HepG2 (cell line): ENCODE measurements around the gene EFNA2. TPM values are rescaled to one million over a fixed set of nuclear protein-coding genes. Genes with fewer than 3 reads are reported as not detected.

Source experiments
- ATAC-seq: fragments of 200-7000 bp; cut with Tn5 transposase; 3 replicates; pipeline ENCODE4 v1.9.1; 2020; ENCODE audit warnings: mild to moderate bottlenecking, moderate library complexity
- BruUV-seq: library from RNA; stranded (reverse); fragments of 400-500 nt; replicated peaks from 2 replicates; lab custom pipeline; 2021; lab: Mats Ljungman, UMichigan
- CTCF ChIA-PET: fragments of 300-600 bp; formaldehyde crosslinking; extraction: SDS; loops from one replicate; lab custom pipeline; 2021; ENCODE audit warnings: low total read pairs, inconsistent platforms, low intra/inter-chr PET ratio; lab: Yijun Ruan, JAX
- POLR2A ChIA-PET: fragments of 350-600 bp; sonication (Branson Sonifier 250); formaldehyde crosslinking; loops from one replicate; lab custom pipeline; 2020; ENCODE audit warnings: antibody characterized with exemption, inconsistent platforms; lab: Yijun Ruan, JAX
- DNase-seq: peaks from one replicate; pipeline ENCODE4 v3.0.0-alpha.2; 2015; ENCODE audit warnings: low spot score
- FAIRE-seq: peaks from 3 replicates; lab custom pipeline; 2011; peaks lifted over from hg19 to GRCh38; lab: Jason Lieb, UNC
- H2AFZ ChIP-seq: one replicate; pipeline ENCODE4 v1.6.1; 2011; ENCODE audit warnings: low read length, inconsistent platforms
- H3K27ac ChIP-seq: fragments of 300-600 bp; 3 replicates; pipeline ENCODE4 v1.8.0; 2011; ENCODE audit warnings: mixed run types, mild to moderate bottlenecking, mixed read lengths, low read length, inconsistent platforms; ENCODE audit not compliant: insufficient read depth; ENCODE audit errors: extremely low read length
- H3K27me3 ChIP-seq, 2 experiments: fragments of 200-600 bp in 1 of 2; 2 replicates in 1 of 2; 3 replicates in 1 of 2; pipeline versions ENCODE4 v1.6.0 to v1.8.0; 2011; ENCODE audit warnings: low read length in 2 of 2, mild to moderate bottlenecking in 2 of 2, moderate library complexity in 2 of 2, inconsistent platforms in 1 of 2; ENCODE audit not compliant: insufficient read depth in 2 of 2, control insufficient read depth in 1 of 2
- H3K36me3 ChIP-seq, 2 experiments: fragments of 200-600 bp in 1 of 2; replicated peaks in 1 of 2; 2 replicates in 1 of 2; 3 replicates in 1 of 2; pipeline versions ENCODE4 v1.5.1 to v1.8.0; 2011; ENCODE audit warnings: low read length in 2 of 2, inconsistent platforms in 1 of 2; ENCODE audit not compliant: insufficient read depth in 2 of 2, control insufficient read depth in 1 of 2
- H3K4me1 ChIP-seq: 2 replicates; pipeline ENCODE4 v1.5.1; 2012; ENCODE audit warnings: low read length, inconsistent platforms; ENCODE audit not compliant: insufficient read depth
- H3K4me2 ChIP-seq: 2 replicates; pipeline ENCODE4 v1.6.0; 2011; ENCODE audit warnings: low read depth, low read length, inconsistent platforms
- H3K4me3 ChIP-seq, 3 experiments: fragments of 200-600 bp in 1 of 3; sonication (generic), shearing (Covaris generic) in 1 of 3; replicated peaks in 1 of 3; 2 replicates each; pipeline ENCODE4 v1.5.1; 2011 to 2016; ENCODE audit warnings: low read length in 3 of 3, inconsistent platforms in 2 of 3, low read depth in 2 of 3, mild to moderate bottlenecking in 2 of 3, control low read depth in 1 of 3, mixed read lengths in 1 of 3; ENCODE audit not compliant: insufficient read depth in 1 of 3
- H3K79me2 ChIP-seq: one replicate; pipeline ENCODE4 v1.6.1; 2011; ENCODE audit warnings: low read length, inconsistent platforms; ENCODE audit not compliant: insufficient read depth
- H3K9ac ChIP-seq: 2 replicates; pipeline ENCODE4 v1.6.0; 2011; ENCODE audit warnings: mild to moderate bottlenecking, low read depth, low read length, inconsistent platforms; ENCODE audit not compliant: insufficient read depth
- H3K9me3 ChIP-seq: 2 replicates; pipeline ENCODE4 v1.5.1; 2012; ENCODE audit warnings: mild to moderate bottlenecking, low read length
- H4K20me1 ChIP-seq: 2 replicates; pipeline ENCODE4 v1.6.0; 2011; ENCODE audit warnings: inconsistent platforms, mild to moderate bottlenecking, low read length, moderate library complexity; ENCODE audit not compliant: insufficient read depth
- CEBPB ChIP-seq: IDR thresholded peaks from 2 replicates; pipeline ENCODE4 v1.6.1; 2011; ENCODE audit warnings: low read depth, low read length, improper control_type of control experiment, borderline replicate concordance
- CEBPG ChIP-seq: IDR thresholded peaks from 2 replicates; pipeline ENCODE4 v1.6.1; 2016
- HNRNPLL ChIP-seq: fragments of 200-400 bp; formaldehyde crosslinking; IDR thresholded peaks from 2 replicates; pipeline ENCODE4 v1.6.1; 2017; ENCODE audit warnings: mild to moderate bottlenecking, low read depth, low read length; ENCODE audit not compliant: poor library complexity, severe bottlenecking
- PRDM15 ChIP-seq: sonication (generic); formaldehyde crosslinking; IDR thresholded peaks from 2 replicates; pipeline ENCODE4 v1.4.0; 2020; ENCODE audit warnings: missing genetic modification reagents
- ZNF24 ChIP-seq: fragments of 450-650 bp; IDR thresholded peaks from 2 replicates; pipeline ENCODE4 v1.6.1; 2017; ENCODE audit warnings: antibody characterized with exemption, mild to moderate bottlenecking
- ZNF605 ChIP-seq: sonication (generic); formaldehyde crosslinking; IDR thresholded peaks from 2 replicates; pipeline ENCODE4 v1.8.0; 2022; ENCODE audit warnings: mild to moderate bottlenecking, missing genetic modification reagents
- ZNF609 ChIP-seq: sonication (generic); formaldehyde crosslinking; IDR thresholded peaks from 2 replicates; pipeline ENCODE4 v1.4.0; 2020; ENCODE audit warnings: mild to moderate bottlenecking, missing genetic modification reagents, borderline replicate concordance
- ZNF816 ChIP-seq: sonication (generic); formaldehyde crosslinking; IDR thresholded peaks from 2 replicates; pipeline ENCODE4 v1.8.0; 2022; ENCODE audit warnings: missing genetic modification reagents, mild to moderate bottlenecking, borderline replicate concordance
- WGBS: methylation state at CpG from one replicate; pipeline ENCODE4 v1.1.6; 2017; ENCODE audit warnings: low lambda C conversion rate; 5-methylcytosine and 5-hydroxymethylcytosine counted together
- in situ Hi-C: cut with HindIII; loops from 2 replicates; pipeline ENCODE4 v1.10.0; 2017; ENCODE audit warnings: low pct_unique_long_range_greater_than_20kb; ENCODE audit not compliant: extremely low pct_ligation_motif_present
- intact Hi-C: fragments of 100-400 bp; cut with micrococcal nuclease; formaldehyde crosslinking; loops from one replicate; pipeline ENCODE4 v1.10.0; 2022; ENCODE audit not compliant: unreplicated experiment
- polyA plus RNA-seq, 8 experiments: library from polyadenylated mRNA; depleted of rRNA in 3 of 8; stranded (reverse) in 7 of 8; unstranded in 1 of 8; fragments of >200 nt; fragmentation: Illumina TruSeq in 4 of 8; extraction: Trizol in 4 of 8; gene quantifications; 2 replicates each; pipeline versions ENCODE4 v1.2.1 to v1.2.3, GENCODE V29; 2011 to 2016; ENCODE audit warnings: low read depth in 4 of 8, missing spikeins in 1 of 8, mixed read lengths in 1 of 8; ENCODE audit not compliant: insufficient read depth in 1 of 8
- total RNA-seq, 5 experiments: library from RNA; depleted of rRNA; stranded (reverse); fragments of >200 nt; fragmentation: Illumina TruSeq; extraction: Trizol; gene quantifications; 2 replicates each; pipeline ENCODE4 v1.2.3, GENCODE V29; 2016; ENCODE audit warnings: low read depth in 1 of 5
- TF ChIP-seq, protein P1 (sequence below): sonication (generic); formaldehyde crosslinking; IDR thresholded peaks from 2 replicates; pipeline ENCODE4 v1.4.0; 2020; ENCODE audit warnings: mild to moderate bottlenecking, missing genetic modification reagents

Gene EFNA2
- total and polyA plus RNA-seq, 2 of the 13 experiments (the other 11 are each of a cell fraction or from before 2014, with no cell fraction given), result 6.0 to 9.9 TPM

DNA sequence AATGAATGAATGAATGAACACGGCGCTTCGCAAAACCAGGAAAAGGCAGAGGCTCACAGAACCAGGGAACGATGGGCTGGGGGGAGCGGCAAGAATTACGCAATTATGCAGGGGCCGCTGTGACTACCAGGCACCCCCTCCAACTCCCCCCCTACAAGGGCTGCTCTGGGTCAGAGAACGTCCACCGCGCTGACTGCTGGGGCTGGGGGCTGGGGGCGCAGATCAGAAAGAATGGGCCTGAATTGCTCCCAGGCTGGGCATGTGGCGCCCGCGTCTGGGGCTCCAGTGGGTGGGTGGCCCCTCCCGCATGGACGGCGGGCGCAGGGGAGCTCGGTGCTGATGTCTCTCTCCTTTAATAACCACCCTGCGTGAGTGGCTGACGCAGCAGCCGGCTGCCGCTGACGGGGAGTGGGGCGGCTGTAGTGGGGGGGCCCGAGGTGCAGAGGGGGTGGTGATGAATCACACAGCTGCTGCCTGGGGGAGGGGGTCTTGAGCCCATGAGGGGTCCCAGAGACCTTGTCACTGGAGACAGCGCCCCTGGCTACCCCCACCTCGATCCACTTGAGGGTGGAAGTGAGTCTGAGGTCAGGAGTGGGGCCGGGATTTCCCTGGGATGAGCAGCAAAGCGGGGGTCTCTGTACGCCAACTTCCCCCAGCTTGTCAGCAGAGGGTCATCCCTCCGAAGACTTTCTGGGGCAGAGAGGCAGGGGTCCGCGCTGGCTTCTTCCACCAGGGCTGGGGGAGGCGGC, 18.0 kb upstream of the EFNA2 start:
- DNase-seq (no peak), ATAC-seq (no peak), FAIRE-seq (no peak)
- Histone ChIP-seq H3K79me2 (peaks cover 32% of the 10 kb centered on the region), H3K9ac (peak overlapping the region; percentile 73; the same call in 1 of the 2 replicates), H4K20me1 (peaks cover 27% of the 10 kb centered on the region), H3K4me1 (peaks cover 76% of the 10 kb centered on the region), H3K4me3 (peak overlapping the region; percentile 49 to 90 (median 58); a peak in 5 of 6 replicates), H3K36me3 (peaks cover 12 to 22% of the 10 kb centered on the region in 2 experiments), H3K9me3 (no peaks in the 10 kb centered on the region), H3K4me2 (peak overlapping the region; percentile 92), H3K27me3 (no peaks in the 10 kb centered on the region), H2AFZ (no peak overlapping the region), H3K27ac (no peak overlapping the region)
- TF ChIP-seq ZNF24, result peak; percentile 85; the same call in 1 of the 2 replicates
- TF ChIP-seq, protein P1, sequence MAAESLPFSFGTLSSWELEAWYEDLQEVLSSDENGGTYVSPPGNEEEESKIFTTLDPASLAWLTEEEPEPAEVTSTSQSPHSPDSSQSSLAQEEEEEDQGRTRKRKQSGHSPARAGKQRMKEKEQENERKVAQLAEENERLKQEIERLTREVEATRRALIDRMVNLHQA, result no peak
- TF ChIP-seq ZNF816 (CRISPR knock-in tag), result no peak
- peak; percentile 9 for TF ChIP-seq HNRNPLL
- peak; percentile 52; the same call in 1 of the 2 replicates for TF ChIP-seq PRDM15
- peak; percentile 76 for TF ChIP-seq CEBPB
- TF ChIP-seq ZNF609 (CRISPR knock-in tag), result 0 out of 2 replicates have a peak, but pooled peaks have one; percentile 0
- TF ChIP-seq CEBPG, result peak; percentile 36; the same call in 1 of the 2 replicates
- TF ChIP-seq ZNF605 (CRISPR knock-in tag), result 0 out of 2 replicates have a peak, but pooled peaks have one; percentile 31
- ChIA-PET POLR2A (interaction anchor here (0.5 to 11.5 kb wide), 3 partner anchors 13 to 237 kb away, joined by 3 to 668 read pairs (median 469); partner anchors contain the start of genes ATP5F1D, CBARP and MIDN), CTCF (interaction anchor here (0.7 to 3.8 kb wide), 4 partner anchors 15 to 24 kb away, joined by 4 to 60 read pairs (median 4); partner anchors contain the start of gene MIDN)
- intact Hi-C loops, result no loop called here
- in situ Hi-C loops, result no loop called here
- BruUV-seq, result no TSS peak
- WGBS, result 61% methylated on average over 19 of the region's 35 CpGs
